GM12878 (cell line): ENCODE measurements around the gene FBXO3. TPM values are rescaled to one million over a fixed set of nuclear protein-coding genes. Genes with fewer than 3 reads are reported as not detected.

Source experiments
- ATAC-seq: fragments of 200-7000 bp; cut with Tn5 transposase; 3 replicates; pipeline ENCODE4 v1.9.1; 2020; ENCODE audit warnings: mild to moderate bottlenecking, moderate library complexity
- BruUV-seq: library from RNA; stranded (reverse); fragments of 400-500 nt; replicated peaks from 2 replicates; lab custom pipeline; 2021; lab: Mats Ljungman, UMichigan
- CTCF ChIA-PET: fragments of 300-600 bp; sonication (Branson Sonifier 250); formaldehyde crosslinking; extraction: SDS; loops from one replicate; lab custom pipeline; 2021; ENCODE audit warnings: inconsistent platforms; lab: Yijun Ruan, JAX
- POLR2A ChIA-PET: fragments of 350-600 bp; formaldehyde crosslinking; extraction: SDS; loops from one replicate; lab custom pipeline; 2021; ENCODE audit warnings: inconsistent platforms; lab: Charles Lee
- RAD21 ChIA-PET: fragments of 300-600 bp; sonication (Branson Sonifier 250); formaldehyde crosslinking; loops from one replicate; lab custom pipeline; 2023; ENCODE audit warnings: antibody characterized with exemption; ENCODE audit not compliant: unreplicated experiment; lab: Charles Lee
- SMC1A ChIA-PET: fragments of 300-600 bp; sonication (Branson Sonifier 250); formaldehyde crosslinking; loops from one replicate; lab custom pipeline; 2023; ENCODE audit not compliant: unreplicated experiment, uncharacterized antibody; lab: Charles Lee
- DNase-seq: peaks from one replicate; pipeline ENCODE4 v3.0.0-alpha.2; 2011; ENCODE audit warnings: low read depth, low spot score
- FAIRE-seq: peaks from 3 replicates; lab custom pipeline; 2011; peaks lifted over from hg19 to GRCh38; lab: Jason Lieb, UNC
- H2AFZ ChIP-seq: 2 replicates; pipeline ENCODE4 v1.6.0; 2011; ENCODE audit warnings: low read depth, low read length, control low read depth; ENCODE audit not compliant: control insufficient read depth
- H3K27ac ChIP-seq: 2 replicates; pipeline ENCODE4 v1.5.1; 2011; ENCODE audit warnings: control low read depth; ENCODE audit not compliant: control insufficient read depth, insufficient read depth
- H3K27me3 ChIP-seq, 2 experiments: replicated peaks in 1 of 2; 2 replicates each; pipeline versions ENCODE4 v1.6.0 to v1.6.1; 2011; ENCODE audit warnings: low read length in 1 of 2; ENCODE audit not compliant: control insufficient read depth in 2 of 2, insufficient read depth in 2 of 2
- H3K36me3 ChIP-seq, 2 experiments: 2 replicates each; pipeline ENCODE4 v1.5.1; 2011; ENCODE audit warnings: low read length in 1 of 2; ENCODE audit not compliant: control insufficient read depth in 2 of 2, insufficient read depth in 2 of 2
- H3K4me1 ChIP-seq: 2 replicates; pipeline ENCODE4 v1.6.1; 2011; ENCODE audit warnings: mild to moderate bottlenecking, low read length, moderate library complexity, mixed read lengths; ENCODE audit not compliant: control insufficient read depth, insufficient read depth
- H3K4me2 ChIP-seq: 2 replicates; pipeline ENCODE4 v1.6.0; 2011; ENCODE audit warnings: control low read depth; ENCODE audit not compliant: control insufficient read depth, insufficient read depth
- H3K4me3 ChIP-seq: fragments of 200-600 bp; sonication (generic); 2 replicates; pipeline ENCODE4 v1.5.1; 2016
- H3K79me2 ChIP-seq: 2 replicates; pipeline ENCODE4 v1.6.0; 2011; ENCODE audit warnings: low read length; ENCODE audit not compliant: control insufficient read depth, insufficient read depth
- H3K9ac ChIP-seq: 2 replicates; pipeline ENCODE4 v1.8.0; 2011; ENCODE audit warnings: low read length, control low read depth, mixed read lengths; ENCODE audit not compliant: control insufficient read depth, insufficient read depth
- H3K9me3 ChIP-seq: replicated peaks from 3 replicates; pipeline ENCODE4 v1.5.1; 2011; ENCODE audit warnings: mild to moderate bottlenecking, low read length; ENCODE audit not compliant: control insufficient read depth, insufficient read depth
- H4K20me1 ChIP-seq: 2 replicates; pipeline ENCODE4 v1.6.0; 2011; ENCODE audit not compliant: control insufficient read depth, insufficient read depth
- ATF2 ChIP-seq: IDR thresholded peaks from 2 replicates; pipeline ENCODE4 v1.6.1; 2012; ENCODE audit warnings: low read length, inconsistent platforms
- MTA3 ChIP-seq: IDR thresholded peaks from 2 replicates; pipeline ENCODE4 v1.6.1; 2012; ENCODE audit warnings: low read length, inconsistent platforms, borderline replicate concordance
- MYB ChIP-seq: fragments of 150-350 bp; IDR thresholded peaks from 2 replicates; pipeline ENCODE4 v1.6.1; 2014; ENCODE audit warnings: mild to moderate bottlenecking, low read depth, low read length, borderline replicate concordance
- MYC ChIP-seq: IDR thresholded peaks from 2 replicates; pipeline ENCODE4 v1.6.1; 2011; ENCODE audit warnings: mild to moderate bottlenecking, low read length, moderate library complexity, inconsistent platforms; ENCODE audit not compliant: insufficient read depth, insufficient replicate concordance, insufficient read length, severe bottlenecking
- NBN ChIP-seq: fragments of 450-650 bp; IDR thresholded peaks from 2 replicates; pipeline ENCODE4 v1.6.1; 2016
- NFYA ChIP-seq: IDR thresholded peaks from 2 replicates; pipeline ENCODE4 v1.6.1; 2011; ENCODE audit warnings: low read depth, mild to moderate bottlenecking, low read length, improper control_type of control experiment, borderline replicate concordance
- SKIL ChIP-seq: fragments of 450-650 bp; IDR thresholded peaks from 2 replicates; pipeline ENCODE4 v1.6.1; 2017; ENCODE audit warnings: mild to moderate bottlenecking, low read depth, inconsistent platforms; ENCODE audit not compliant: poor library complexity, severe bottlenecking
- WGBS: methylation state at CpG from one replicate; pipeline ENCODE4 v1.1.6; 2016; ENCODE audit warnings: low lambda C conversion rate; ENCODE audit not compliant: insufficient replicate concordance, insufficient coverage; ENCODE audit errors: missing lambda C conversion rate; 5-methylcytosine and 5-hydroxymethylcytosine counted together
- in situ Hi-C: fragments of 300-500 bp; cut with MboI; formaldehyde crosslinking; loops from 9 replicates; pipeline ENCODE4 v1.14.3; 2018; ENCODE audit warnings: mixed read lengths
- intact Hi-C: fragments of 100-400 bp; cut with micrococcal nuclease; formaldehyde crosslinking; loops from one replicate; pipeline ENCODE4 v1.14.2; 2022; ENCODE audit not compliant: unreplicated experiment
- polyA plus RNA-seq, 11 experiments: library from polyadenylated mRNA; depleted of rRNA in 4 of 11; unstranded in 6 of 11; stranded (reverse) in 5 of 11; fragments of >200 nt; fragmentation: Nextera tagmentation in 4 of 11; fragmentation: Illumina TruSeq in 1 of 11; extraction: Ambion mirVana in 4 of 11; extraction: Trizol in 1 of 11; gene quantifications; 1 replicate in 1 of 11; 2 replicates in 10 of 11; pipeline versions ENCODE4 v1.2.1 to v1.2.3, GENCODE V29; 2011 to 2016; ENCODE audit warnings: inconsistent platforms in 2 of 11, missing spikeins in 2 of 11, low read depth in 1 of 11
- total RNA-seq, 4 experiments: library from RNA; depleted of rRNA in 3 of 4; stranded (reverse); fragments of >200 nt in 3 of 4; fragmentation: Illumina TruSeq in 1 of 4; extraction: Trizol in 1 of 4; gene quantifications; 2 replicates each; pipeline versions ENCODE4 v1.2.1 to v1.2.3, GENCODE V29; 2013 to 2021
- TF ChIP-seq, protein P1 (sequence below): fragments of 450-650 bp; formaldehyde crosslinking; IDR thresholded peaks from 2 replicates; pipeline ENCODE4 v1.4.0; 2022; ENCODE audit warnings: mild to moderate bottlenecking, moderate library complexity
- TF ChIP-seq, protein P2 (sequence below): fragments of 450-650 bp; IDR thresholded peaks from 2 replicates; pipeline ENCODE4 v1.6.1; 2016; ENCODE audit warnings: mild to moderate bottlenecking
- TF ChIP-seq, protein P3 (sequence below): IDR thresholded peaks from 2 replicates; pipeline ENCODE4 v1.6.1; 2012; ENCODE audit warnings: low read depth, low read length, improper control_type of control experiment

Gene FBXO3
- total and polyA plus RNA-seq, 10 of the 15 experiments (the other 5 are each of a cell fraction or from before 2014, with no cell fraction given), result 8.9 to 33.4 (median 13.8) TPM

- H4K20me1 ChIP-seq, result no peaks in the 10 kb centered on the region
- ATAC-seq (no peak), DNase-seq (no peak), FAIRE-seq (no peak)
- H3K36me3 ChIP-seq, result peaks cover 13 to 19% of the 10 kb centered on the region in 2 experiments
- H3K4me1 ChIP-seq, result 0 out of 2 replicates have a peak, but pooled peaks cover 4% of the 10 kb centered on the region
- no peak overlapping the region for H3K4me2 ChIP-seq
- ChIA-PET CTCF (interaction anchor here (1.0 to 7.1 kb wide), 3 partner anchors 9 to 36 kb away, joined by 3 to 35 read pairs (median 11); no protein-coding TSS in a partner anchor), POLR2A (interaction anchor here (0.6 to 1.9 kb wide), 3 partner anchors 9 to 901 kb away, joined by 3 to 4 read pairs (median 4); no protein-coding TSS in a partner anchor), SMC1A (interaction anchor here (0.8 to 1.2 kb wide), 5 partner anchors 9 to 36 kb away, joined by 3 to 9 read pairs (median 4); no protein-coding TSS in a partner anchor), RAD21 (interaction anchor here (0.9 to 1.4 kb wide), 3 partner anchors 9 to 36 kb away, joined by 3 to 6 read pairs (median 4); no protein-coding TSS in a partner anchor)
- no peaks in the 10 kb centered on the region for H3K9me3 ChIP-seq
- in situ Hi-C loops (no loop called here), intact Hi-C loops (no loop called here)
- H3K79me2 ChIP-seq, result no peaks in the 10 kb centered on the region
- no TSS peak for BruUV-seq
- H3K4me3 ChIP-seq, result no peak overlapping the region
- 89% methylated on average over 2 of the region's 2 CpGs for WGBS
- no peaks in the 10 kb centered on the region for H3K27me3 ChIP-seq
- H3K9ac ChIP-seq, result no peak overlapping the region
- no peak overlapping the region for H2AFZ ChIP-seq
- no peak overlapping the region for H3K27ac ChIP-seq
- TF ChIP-seq ATF2, result no peak
- TF ChIP-seq MYB, result no peak
- TF ChIP-seq, protein P1, sequence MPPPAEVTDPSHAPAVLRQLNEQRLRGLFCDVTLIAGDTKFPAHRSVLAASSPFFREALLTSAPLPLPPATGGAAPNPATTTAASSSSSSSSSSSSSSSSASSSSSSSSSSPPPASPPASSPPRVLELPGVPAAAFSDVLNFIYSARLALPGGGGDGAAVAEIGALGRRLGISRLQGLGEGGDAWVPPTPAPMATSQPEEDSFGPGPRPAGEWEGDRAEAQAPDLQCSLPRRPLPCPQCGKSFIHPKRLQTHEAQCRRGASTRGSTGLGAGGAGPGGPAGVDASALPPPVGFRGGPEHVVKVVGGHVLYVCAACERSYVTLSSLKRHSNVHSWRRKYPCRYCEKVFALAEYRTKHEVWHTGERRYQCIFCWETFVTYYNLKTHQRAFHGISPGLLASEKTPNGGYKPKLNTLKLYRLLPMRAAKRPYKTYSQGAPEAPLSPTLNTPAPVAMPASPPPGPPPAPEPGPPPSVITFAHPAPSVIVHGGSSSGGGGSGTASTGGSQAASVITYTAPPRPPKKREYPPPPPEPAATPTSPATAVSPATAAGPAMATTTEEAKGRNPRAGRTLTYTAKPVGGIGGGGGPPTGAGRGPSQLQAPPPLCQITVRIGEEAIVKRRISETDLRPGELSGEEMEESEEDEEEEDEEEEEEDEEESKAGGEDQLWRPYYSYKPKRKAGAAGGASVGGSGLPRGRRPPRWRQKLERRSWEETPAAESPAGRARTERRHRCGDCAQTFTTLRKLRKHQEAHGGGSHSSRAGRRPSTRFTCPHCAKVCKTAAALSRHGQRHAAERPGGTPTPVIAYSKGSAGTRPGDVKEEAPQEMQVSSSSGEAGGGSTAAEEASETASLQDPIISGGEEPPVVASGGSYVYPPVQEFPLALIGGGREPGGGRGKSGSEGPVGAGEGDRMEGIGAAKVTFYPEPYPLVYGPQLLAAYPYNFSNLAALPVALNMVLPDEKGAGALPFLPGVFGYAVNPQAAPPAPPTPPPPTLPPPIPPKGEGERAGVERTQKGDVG (CRISPR knock-in tag), result no peak
- TF ChIP-seq, protein P2, sequence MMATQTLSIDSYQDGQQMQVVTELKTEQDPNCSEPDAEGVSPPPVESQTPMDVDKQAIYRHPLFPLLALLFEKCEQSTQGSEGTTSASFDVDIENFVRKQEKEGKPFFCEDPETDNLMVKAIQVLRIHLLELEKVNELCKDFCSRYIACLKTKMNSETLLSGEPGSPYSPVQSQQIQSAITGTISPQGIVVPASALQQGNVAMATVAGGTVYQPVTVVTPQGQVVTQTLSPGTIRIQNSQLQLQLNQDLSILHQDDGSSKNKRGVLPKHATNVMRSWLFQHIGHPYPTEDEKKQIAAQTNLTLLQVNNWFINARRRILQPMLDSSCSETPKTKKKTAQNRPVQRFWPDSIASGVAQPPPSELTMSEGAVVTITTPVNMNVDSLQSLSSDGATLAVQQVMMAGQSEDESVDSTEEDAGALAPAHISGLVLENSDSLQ, result no peak
- no peak for TF ChIP-seq SKIL
- TF ChIP-seq MYC, result no peak
- no peak for TF ChIP-seq MTA3
- TF ChIP-seq NBN, result no peak
- TF ChIP-seq, protein P3, sequence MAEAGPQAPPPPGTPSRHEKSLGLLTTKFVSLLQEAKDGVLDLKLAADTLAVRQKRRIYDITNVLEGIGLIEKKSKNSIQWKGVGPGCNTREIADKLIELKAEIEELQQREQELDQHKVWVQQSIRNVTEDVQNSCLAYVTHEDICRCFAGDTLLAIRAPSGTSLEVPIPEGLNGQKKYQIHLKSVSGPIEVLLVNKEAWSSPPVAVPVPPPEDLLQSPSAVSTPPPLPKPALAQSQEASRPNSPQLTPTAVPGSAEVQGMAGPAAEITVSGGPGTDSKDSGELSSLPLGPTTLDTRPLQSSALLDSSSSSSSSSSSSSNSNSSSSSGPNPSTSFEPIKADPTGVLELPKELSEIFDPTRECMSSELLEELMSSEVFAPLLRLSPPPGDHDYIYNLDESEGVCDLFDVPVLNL, result no peak
- TF ChIP-seq NFYA, result no peak
Measured at GRCh38 chr11:33706966-33707365, 67.4 kb downstream of the FBXO3 start.
